ENCODE measurements around the gene FAM20A.
"Not testable (repeated sequence)": the region's sequence is repeated elsewhere in the genome, so short reads cannot be mapped to it uniquely, and the experiment has no call there.

FAM20A gene

DNA sequence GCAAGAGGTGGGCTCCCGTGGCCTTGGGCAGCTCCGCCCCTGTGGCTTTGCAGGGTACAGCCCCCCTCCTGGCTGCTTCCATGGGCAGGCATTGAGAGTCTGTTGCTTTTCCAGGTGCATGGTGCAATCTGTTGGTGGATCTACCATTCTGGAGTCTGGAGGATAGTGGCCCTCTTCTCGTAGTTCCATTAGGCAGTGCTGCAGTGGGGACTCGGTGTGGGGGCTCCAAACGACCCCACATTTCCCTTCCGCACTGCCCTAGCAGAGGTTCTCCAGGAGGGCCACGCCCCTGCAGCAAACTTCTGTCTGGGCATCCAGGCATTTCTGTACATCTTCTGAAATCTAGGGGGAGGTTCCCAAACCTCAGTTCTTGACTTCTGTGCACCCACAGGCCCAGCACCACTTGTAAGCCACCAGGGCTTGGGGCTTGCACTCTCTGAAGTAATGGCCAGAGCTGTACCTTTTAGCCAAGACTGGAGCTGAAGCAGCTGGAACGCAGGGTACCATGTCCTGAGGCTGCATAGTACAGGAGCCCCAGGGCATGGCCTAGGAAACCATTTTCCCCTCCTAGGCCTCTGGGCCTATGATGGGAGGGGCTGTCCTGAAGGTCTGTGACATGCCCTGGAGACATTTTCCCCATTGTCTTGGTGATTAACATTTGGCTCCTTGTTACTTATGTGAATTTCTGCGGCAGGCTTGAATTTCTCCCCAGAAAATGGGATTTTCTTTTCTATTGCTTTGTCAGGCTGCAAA lies 82.9 kb downstream of the FAM20A start:
- DNase-seq: no peak

DNA sequence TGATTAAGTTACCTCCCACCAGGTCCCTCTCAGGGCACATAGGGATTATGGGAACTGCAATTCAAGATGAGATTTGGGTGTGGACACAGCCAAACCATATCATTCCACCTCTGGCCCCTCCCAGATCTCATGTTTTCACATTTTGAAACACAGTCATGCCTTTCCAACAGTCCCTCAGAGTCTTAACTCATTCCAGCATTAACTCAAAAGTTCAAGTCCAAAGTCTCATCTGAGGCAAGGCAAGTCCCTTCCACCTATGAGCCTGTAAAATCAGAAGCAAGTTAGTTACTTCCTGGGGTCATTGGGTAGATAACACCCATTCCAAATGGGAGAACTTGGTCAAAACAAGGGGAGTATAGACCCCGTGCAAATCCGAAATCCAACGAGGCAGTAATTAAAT lies 83.6 kb downstream of the FAM20A start:
- not testable (repeated sequence) for DNase-seq

DNA sequence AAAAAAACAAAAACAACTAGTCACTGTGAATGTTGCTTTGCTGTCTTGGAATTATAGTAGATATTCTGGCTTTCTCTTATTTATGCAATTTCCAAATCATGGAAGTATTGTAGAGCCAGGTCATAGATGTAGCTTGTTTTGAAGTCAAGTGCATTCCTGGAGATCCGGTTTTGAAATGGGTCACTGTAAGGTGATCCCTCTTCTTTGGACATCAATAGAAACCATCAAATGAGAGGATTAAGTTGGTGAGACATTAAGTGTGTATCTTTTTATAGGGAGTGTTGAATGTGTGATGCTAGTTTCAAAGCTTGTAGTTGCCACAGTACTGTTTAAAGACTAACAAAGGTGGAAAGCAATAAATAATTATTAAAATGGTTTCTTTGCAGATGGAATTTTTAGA lies 84.4 kb downstream of the FAM20A start:
- no peak for DNase-seq

DNA sequence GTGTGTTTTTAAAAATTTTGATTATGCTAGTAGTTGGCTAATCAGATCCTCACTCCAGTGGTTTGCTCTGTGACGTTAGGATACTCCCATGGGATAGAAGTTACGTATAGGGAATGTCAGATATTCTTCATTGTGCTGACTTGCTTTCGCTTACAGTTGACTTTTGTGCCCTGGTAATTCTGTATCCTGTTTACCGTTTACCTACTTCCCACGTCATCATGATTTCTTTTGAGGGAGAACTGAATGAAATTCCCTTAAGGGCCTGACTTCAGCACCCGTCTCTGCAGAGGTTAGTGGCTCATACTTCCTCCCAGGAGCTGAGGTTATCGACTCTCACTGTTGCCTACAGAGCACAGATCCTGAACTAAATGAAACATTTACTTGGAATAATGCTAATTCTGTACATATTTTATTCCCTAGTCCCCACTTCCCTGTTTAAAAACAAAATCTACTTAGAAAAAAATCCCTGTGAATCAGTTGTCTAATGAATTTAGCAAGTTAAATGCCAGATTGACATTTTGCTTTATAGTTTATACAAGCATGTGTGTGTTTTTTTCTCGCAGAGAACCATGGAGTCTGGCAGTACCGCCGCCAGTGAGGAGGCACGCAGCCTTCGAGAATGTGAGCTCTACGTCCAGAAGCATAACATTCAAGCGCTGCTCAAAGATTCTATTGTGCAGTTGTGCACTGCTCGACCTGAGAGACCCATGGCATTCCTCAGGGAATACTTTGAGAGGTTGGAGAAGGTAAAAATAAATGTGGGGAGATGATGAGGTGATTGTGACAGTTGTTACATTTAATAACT lies 86.1 kb downstream of the FAM20A start:
- DNase-seq: no peak

DNA sequence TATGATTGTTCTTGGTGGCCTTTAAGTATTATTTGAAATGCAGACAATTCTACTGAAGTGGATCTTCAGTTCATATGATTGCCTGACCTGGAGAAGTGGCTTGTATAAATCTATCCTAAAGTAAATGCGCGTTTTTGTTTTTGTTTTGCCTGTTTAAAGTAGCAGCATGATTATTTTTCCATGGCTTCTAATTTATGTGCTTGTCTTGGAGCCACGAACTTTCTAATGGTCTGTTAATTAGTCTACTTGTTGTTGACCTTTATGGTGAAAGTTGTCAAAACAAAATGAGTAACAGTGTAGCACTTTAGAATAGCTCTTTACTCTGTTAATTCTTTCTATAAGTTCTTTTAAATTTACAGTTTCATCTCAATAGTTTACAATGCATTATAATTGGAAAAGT lies 87.2 kb downstream of the FAM20A start:
- no peak for DNase-seq

DNA sequence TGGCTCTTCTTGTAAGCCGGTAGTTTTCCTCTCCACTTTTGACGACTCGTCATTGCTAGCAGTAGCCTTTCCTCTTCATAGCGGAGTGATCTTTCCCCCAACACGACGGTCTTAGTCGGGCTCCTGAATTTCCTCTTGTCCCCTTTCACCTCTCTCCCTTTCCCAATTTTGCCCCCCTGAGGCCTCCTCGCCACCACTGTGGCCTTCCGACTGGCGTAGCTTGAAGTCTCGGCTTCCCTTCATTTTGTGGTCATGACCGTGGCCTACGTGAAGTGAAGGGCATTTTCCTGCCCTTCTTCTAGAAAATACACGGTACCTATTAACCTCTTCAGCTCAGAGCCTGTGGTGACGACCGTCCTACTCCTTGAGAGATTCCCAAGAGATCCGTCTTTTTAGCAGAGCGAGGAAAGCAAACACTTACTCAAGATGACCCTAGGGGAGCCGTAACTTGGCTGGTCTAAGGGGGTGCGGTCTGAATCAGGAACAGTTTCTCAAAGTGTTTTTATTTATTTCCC lies 88.2 kb downstream of the FAM20A start:
- no peak for DNase-seq

DNA sequence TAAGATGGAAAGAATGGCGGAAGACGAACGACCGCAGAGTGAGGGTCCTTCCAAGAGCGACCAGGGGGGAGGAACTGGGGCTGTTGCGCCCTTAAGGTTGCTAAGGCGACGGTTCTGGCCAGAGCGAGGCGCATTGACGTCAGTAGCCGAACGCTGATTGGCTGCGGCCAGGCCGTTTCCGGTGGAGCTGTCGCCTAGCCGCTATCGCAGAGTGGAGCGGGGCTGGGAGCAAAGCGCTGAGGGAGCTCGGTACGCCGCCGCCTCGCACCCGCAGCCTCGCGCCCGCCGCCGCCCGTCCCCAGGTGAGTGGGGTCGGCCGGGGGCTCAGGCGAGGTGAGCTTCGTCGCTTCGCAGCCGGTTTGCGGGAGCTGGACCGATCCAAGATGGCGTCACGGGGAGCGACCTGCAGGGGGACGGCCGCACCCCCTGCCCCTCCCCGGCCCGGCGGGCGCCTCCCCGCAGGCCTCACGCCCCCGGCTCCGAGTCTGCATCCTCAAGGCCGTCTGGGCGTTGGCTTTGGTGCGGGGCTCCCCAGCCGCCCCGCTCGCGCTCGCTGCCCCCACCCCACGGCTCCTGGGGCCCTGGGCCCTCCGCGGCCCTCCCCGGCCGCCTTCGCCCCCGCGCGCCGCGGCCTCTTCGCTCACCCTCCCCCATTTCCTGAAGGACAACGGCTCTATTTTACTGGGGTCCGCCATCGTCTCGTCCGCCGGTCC lies 88.8 kb downstream of the FAM20A start, which contains the start of gene PRKAR1A:
Gene PRKAR1A, plus strand, starts transcription at position 184 of the 713 bp plus-strand sequence. CDS start 2,970 bp downstream, outside the sequence.
- DNase-seq: peak; percentile 86

DNA sequence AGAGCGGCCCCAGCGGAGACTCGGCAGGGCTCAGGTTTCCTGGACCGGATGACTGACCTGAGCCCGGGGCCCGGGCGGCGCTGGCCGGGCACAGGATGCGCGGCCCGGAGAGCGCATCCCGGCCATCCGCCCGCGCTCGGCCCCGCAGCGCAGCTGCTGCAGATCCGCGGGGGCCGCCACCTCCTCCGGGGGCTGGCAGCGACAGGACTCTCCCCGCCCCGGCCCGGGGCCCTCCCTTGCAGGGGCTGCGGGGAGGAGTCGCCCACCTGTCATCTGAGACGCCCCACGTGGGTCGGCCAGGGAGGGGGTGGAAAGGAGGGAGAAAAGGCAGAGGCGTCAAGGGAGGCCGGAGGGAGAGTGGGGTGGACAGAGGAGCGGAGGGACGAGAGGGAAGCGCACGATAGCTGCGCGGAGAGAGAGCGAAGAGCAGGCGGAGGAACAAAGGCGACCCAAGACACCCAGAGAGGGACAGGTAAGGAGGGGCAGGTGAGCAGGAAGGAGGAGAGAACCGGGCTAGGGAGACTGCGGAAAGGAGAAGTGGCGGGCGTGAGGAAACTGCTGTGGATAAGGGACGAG lies 89.4 kb downstream of the FAM20A start:
- DNase-seq: peak; percentile 62

DNA sequence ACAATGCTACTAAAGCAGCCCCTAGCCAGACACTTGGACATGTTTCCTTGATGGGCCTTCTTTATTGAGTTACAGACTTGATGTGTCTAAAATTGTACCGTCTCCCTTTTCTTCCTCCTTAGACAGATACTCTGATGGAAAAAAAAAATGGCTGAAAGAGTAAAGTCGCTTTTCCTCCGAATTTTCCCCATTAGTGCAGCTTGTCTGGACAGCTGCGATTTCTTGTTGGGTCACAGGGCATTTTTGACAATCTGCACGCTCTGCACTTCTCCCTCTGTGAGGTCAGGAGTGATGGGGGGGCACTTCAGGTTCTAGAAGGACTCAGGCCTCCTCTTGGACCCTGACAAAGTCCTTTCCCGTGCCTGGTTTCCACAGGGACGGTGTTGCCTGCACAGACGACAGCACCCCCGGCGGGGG lies 89.9 kb downstream of the FAM20A start:
- no peak for DNase-seq

DNA sequence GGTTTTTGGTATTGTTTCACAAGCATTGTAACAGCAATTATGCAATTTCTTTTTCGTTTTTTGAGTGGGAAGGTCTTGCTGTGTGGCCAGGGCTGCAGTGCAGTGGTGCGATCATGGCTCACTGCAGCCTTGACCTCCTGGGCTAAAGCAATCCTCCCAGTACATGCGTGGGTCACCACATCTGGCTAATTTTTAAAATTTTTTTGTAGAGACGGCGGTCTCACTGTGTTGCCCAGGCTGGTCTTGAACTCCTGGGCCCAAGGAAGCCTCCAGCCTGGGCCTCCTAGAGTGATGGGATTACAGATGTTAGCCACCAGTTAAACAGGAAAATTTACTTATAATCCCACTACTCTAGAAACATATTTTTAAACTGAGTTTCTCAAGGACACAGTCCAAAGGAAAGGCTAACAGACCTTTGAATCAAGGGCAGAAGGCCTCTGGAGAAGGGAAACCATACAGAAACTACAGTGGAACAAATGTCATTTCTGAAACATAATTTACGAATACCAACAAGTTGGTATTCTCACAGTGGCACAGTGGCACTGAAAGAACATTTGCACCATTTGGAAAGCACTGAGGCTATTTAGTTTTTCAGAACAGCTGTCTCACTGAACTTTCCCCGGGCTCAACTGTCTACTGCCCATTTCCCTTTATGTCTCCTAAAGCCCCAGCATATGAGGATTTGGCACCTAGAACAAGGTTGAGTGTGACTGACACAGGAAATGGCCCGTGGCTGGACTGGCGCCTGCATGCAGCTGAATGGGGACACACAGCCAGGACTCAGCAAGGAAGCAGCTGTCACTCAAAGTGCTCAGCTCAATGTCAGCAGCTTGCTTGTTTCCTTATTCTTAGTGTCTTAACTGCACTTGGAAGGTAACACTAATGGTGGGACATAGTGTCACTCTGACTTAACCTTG lies 91.8 kb downstream of the FAM20A start:
- DNase-seq: no peak

DNA sequence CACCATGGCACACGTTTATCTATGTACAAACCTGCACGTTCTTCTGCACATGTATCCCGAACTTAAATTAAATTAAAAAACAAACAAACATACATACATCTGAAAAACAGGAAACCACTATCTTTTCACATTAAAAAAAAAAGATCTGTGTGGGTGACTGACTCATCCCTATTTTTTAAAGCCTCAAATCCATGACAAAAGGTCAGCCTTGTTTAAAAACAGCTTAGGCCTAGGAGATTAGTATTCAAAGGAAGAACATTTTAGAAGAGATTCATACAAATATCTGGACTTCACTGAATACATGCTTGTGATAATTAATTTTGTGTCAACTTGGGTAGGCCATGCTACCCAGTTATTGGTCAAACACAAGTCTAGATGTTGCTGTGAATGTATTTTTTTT lies 93.6 kb downstream of the FAM20A start:
- no peak for DNase-seq

DNA sequence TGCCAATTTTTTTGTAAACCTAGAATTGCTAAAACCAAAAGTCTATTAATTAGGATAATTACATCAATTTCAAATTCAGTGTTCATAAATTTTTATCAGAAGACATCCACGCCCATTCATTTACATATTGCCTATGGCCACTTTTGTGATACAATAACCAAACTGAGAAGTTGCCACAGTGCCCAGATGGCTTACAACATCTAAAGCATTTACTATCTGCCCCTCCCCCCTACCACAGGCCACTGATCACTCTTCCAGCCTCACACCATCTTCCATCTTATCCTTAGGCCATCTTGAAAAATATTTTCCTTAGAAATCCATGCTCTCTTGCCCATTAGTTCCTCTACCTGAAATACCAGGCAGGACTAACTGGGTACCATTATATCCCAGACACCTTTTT lies 95.2 kb downstream of the FAM20A start:
- no peak for DNase-seq

DNA sequence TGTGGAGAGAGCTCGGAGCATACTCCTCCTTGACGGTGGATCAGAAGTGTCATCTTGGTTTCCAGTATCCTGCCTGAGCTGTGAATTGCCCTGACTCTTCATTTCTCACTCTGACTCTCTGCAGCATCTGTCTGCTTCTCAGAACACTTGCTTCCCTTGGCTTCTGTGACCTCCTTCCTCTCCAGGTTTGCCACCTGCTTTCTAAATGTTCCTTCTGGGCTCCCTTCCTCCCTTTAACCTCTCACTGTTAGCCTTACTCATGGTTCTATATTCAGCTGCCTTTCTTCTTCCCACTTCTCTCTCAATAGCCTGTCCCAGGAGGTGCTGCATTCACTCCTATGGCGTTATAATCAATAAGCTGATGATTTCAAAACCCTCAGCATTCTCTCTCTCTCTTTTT lies 100.1 kb downstream of the FAM20A start:
- no peak for DNase-seq

DNA sequence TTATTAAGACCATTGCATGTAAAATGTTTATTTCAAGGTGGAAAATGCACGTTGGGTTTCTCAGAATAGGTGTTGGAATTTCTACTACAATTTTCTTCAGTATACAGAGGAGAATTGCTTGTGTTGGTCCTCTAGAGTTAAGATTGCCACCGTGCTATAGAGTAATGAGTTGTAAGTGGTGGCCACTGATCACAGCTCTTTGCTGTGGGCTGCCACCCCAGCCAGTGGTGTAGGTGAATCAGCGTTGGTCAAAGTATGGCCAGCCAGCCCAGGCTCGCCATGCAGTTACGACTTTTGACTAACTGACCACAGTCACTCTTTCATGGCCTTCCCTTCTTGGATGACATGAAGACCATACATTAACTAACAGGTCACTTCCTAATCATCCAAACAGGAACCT lies 101.6 kb downstream of the FAM20A start:
- DNase-seq: no peak

DNA sequence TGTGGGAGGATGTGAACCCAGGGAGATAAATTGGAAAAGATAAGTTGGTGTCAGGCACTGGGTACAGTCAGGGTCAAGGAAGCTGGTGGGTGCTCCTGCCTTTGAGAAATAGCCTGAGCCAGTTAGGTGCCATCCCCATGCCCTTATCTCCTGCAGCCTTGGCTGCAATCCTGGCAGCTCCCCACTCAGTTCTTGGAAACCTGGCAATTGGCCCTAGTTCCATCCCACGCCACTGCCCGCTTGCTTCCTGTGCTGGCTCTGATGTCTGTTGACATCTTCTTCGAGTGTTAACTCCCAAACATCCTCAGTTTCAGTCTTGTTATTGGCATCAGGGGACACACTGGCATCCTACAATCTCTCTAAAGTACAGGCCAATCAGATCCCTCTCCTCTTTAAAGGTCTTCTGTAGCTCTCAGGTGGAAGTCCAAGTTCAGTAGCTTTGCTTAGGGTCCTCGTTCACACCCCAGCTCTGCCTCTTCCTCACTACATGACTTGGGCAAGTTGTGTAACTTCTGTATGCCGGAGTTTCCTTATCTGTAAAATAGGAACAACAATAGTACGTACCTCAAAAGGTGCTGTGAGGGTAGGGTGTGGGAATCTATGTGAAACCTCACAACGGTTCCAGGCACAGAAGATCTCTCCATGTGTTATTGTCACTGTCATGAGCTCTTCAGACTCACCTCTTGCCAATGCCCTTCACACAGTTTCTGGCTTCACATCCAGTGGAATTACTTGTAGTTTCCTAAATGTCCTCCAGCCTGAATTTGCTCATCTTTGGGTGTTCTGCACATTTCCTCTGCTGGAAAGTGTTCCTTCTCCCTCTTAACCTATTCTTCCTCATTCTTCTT lies 102.5 kb downstream of the FAM20A start:
- no peak for DNase-seq

DNA sequence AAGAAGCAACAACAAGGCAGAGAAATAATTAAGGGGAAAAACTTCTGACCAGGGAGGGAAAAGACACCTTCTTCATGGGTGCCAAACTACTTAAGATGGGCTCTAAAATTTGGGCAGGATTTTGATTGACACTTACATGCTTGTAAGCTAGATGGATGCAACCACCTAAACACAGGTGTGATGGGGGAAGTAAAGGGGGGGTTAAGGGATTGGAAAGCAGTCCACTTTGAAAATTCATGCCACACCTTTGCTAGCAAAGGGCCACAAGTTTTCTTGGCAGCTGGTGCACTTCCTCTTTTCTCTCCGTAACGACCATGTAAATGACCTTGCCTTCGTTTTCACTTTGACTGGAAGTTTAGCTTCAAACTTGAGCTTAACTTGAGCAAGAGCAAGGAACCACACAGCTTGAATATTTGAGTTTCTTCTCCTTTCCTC lies 103.3 kb downstream of the FAM20A start:
- DNase-seq: no peak

DNA sequence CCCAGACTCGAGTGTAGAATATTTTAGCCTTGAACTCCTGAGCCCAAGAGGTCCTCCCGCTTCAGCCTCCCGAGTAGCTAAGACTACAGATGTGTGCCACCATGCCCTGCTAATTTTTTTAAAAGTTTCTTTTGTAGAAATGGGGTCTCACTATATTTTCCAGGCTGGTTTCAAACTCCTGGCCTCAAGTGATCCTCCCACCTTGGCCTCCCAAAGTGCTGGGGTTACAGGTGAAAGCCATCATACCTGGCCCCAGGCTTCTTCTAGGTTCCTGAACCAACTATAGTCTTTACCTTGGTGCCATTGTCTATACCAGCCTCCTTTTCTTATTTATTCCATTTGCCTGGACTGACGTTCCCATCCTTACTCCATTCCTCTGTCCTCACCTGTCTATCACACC lies 106.1 kb downstream of the FAM20A start:
- DNase-seq: no peak

DNA sequence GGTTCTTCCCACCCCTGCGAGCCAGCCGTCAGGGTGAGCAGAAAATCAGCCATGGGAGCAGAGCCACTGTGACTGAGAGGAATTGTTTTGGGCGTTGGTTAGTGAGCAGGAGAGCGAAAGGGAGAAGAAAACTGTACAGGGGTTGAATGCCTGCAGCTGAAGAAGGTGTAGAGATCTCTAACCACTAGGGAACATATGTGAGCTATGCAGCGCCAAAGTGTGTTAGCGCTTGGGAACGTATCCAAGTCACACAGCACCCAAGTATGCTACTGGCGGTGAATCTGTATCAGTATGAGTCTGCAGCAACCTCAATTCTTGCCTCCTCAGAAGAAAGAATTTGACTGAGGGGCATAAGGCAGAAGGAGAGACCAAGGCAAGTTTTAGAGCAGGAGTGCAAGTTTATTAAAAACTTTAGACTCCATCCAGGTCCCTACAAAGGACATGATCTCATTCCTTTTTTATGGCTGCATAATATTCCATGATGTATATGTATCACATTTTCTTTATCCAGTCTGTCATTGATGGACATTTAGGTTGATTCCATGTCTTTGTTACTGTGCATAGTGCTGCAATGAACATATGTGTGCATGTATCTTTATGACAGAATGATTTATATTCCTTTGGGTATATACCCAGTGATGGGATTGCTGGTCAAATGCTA lies 108.6 kb downstream of the FAM20A start:
- not testable (repeated sequence) for DNase-seq

DNA sequence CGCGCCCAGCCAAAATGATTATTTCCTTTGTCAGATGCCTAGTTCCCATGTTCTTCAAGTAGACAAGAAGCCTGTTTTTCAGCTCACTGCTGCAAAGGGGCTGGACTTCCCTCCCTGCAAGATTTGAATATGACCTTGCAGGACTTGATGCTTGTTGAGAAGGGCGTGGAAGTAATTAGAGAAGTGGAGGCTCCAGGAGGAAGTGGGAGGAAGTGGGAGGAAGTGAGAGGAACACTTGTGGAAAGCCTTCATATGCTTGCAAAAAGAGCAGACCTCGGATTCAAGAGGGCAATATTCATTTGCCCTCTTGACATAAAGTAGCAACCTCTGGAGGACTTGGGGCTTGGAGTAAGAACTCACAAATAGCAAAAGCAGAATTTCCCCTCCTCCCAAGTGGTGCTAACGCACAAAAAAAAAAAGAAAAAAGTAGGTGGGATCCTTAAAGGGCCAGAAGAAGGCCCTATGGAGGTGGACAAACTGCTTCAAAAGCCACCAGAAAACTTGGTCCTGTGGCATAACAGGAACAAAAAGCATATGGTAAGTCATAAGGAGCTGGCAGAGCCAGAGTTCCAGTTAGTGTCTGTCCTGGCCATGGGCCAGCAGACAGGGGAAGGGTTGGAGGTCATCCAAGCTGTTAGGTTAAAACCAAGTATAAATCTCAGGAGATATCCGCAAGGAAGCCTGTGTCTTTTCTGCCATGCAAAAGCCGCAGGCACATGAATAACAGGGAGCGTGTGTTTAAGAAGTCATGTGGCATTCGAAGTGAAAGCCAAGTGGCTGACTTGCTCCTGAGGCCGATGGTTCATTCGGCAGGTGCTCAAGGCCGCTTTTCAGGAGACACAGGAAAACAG lies 109.6 kb downstream of the FAM20A start:
- DNase-seq: no peak

All from stimulated activated CD4-positive, alpha-beta T cell treated with anti-CD3 and anti-CD28 coated beads, Interleukin-12 subunit alpha, Interleukin-12 subunit beta, amount 100 ng/mL, for 4 hours (primary cell).